Caco-2 (cell line): Measurements from ENCODE around the gene GLCCI1. TPM values are rescaled to one million over a fixed set of nuclear protein-coding genes. Genes with fewer than 3 reads are reported as not detected.

ENCODE experiments used
- BruUV-seq: library from RNA; stranded (reverse); fragments of 400-500 nt; replicated peaks from 2 replicates; lab custom pipeline; 2021; lab: Mats Ljungman, UMichigan
- CTCF ChIA-PET: fragments of 300-600 bp; sonication (Branson Sonifier 250); formaldehyde crosslinking; loops from one replicate; lab custom pipeline; 2022; ENCODE audit warnings: antibody characterized with exemption; lab: Charles Lee
- POLR2A ChIA-PET: fragments of 300-600 bp; sonication (Branson Sonifier 250); formaldehyde crosslinking; loops from one replicate; lab custom pipeline; 2022; ENCODE audit warnings: antibody characterized with exemption; lab: Charles Lee
- DNase-seq, 2 experiments: peaks; one replicate each; pipeline versions ENCODE4 v3.0.0 to v3.0.0-alpha.2; 2020 to 2022
- H3K27me3 ChIP-seq: replicated peaks from 2 replicates; pipeline ENCODE4 v1.6.0; 2011; ENCODE audit warnings: low read length; ENCODE audit not compliant: control insufficient read depth, insufficient read depth
- H3K36me3 ChIP-seq: 2 replicates; pipeline ENCODE4 v1.5.1; 2011; ENCODE audit warnings: low read length; ENCODE audit not compliant: control insufficient read depth, insufficient read depth
- H3K4me1 ChIP-seq: fragments of 250-450 bp; sonication (Bioruptor Pico); 2 replicates; pipeline ENCODE4 v1.5.1; 2020; ENCODE audit warnings: mild to moderate bottlenecking
- H3K4me3 ChIP-seq: 2 replicates; pipeline ENCODE4 v1.5.1; 2011; ENCODE audit warnings: low read depth, mild to moderate bottlenecking, control low read depth, low read length
- H3K9me3 ChIP-seq: fragments of 250-450 bp; sonication (Bioruptor Pico); 2 replicates; pipeline ENCODE4 v1.5.1; 2020; ENCODE audit warnings: mild to moderate bottlenecking, moderate library complexity
- H3K27ac Mint-ChIP-seq: one replicate; pipeline ENCODE4 v1.8.0; 2022; ENCODE audit warnings: mixed read lengths; ENCODE audit not compliant: unreplicated experiment
- H3K27me3 Mint-ChIP-seq: one replicate; pipeline ENCODE4 v1.8.0; 2022; ENCODE audit warnings: mixed read lengths; ENCODE audit not compliant: insufficient read depth, unreplicated experiment
- H3K36me3 Mint-ChIP-seq: one replicate; pipeline ENCODE4 v1.8.0; 2022; ENCODE audit warnings: mild to moderate bottlenecking, mixed read lengths; ENCODE audit not compliant: insufficient read depth, unreplicated experiment
- H3K4me1 Mint-ChIP-seq: one replicate; pipeline ENCODE4 v1.8.0; 2022; ENCODE audit warnings: low read depth, mixed read lengths; ENCODE audit not compliant: unreplicated experiment
- H3K4me3 Mint-ChIP-seq: one replicate; pipeline ENCODE4 v1.8.0; 2022; ENCODE audit warnings: mild to moderate bottlenecking, moderate library complexity, mixed read lengths; ENCODE audit not compliant: unreplicated experiment
- H3K9me3 Mint-ChIP-seq: one replicate; pipeline ENCODE4 v1.8.0; 2022; ENCODE audit warnings: mixed read lengths; ENCODE audit not compliant: unreplicated experiment
- CTCF ChIP-seq, 2 experiments: fragments of 200-600 bp in 1 of 2; IDR thresholded peaks; 1 replicate in 1 of 2; 2 replicates in 1 of 2; pipeline versions ENCODE4 v1.5.1 to v1.8.0; 2011 to 2022; ENCODE audit warnings: antibody characterized with exemption in 1 of 2, control low read depth in 1 of 2, inconsistent platforms in 1 of 2, low read depth in 1 of 2, low read length in 1 of 2, mild to moderate bottlenecking in 1 of 2, moderate library complexity in 1 of 2; ENCODE audit not compliant: insufficient read depth in 1 of 2, severe bottlenecking in 1 of 2, unreplicated experiment in 1 of 2
- intact Hi-C: fragments of 100-400 bp; cut with micrococcal nuclease; formaldehyde crosslinking; loops from one replicate; pipeline ENCODE4 v1.10.0; 2022; ENCODE audit not compliant: unreplicated experiment
- total RNA-seq: library from RNA; stranded (reverse); gene quantifications from 2 replicates; pipeline ENCODE4 v1.2.3, GENCODE V29; 2022

Gene GLCCI1
- total RNA-seq, 1 experiment from 2014 or later: 18.8 TPM

- Histone ChIP-seq H3K4me1 (no peaks in the 10 kb centered on the region), H3K4me3 (no peak overlapping the region), H3K27me3 (no peaks in the 10 kb centered on the region), H3K36me3 (no peaks in the 10 kb centered on the region), H3K9me3 (no peaks in the 10 kb centered on the region)
- no peaks in the 10 kb centered on the region for H3K27me3 Mint-ChIP-seq
- intact Hi-C loops: no loop called here
- ChIA-PET POLR2A (no interaction called here), CTCF (no interaction called here)
- H3K27ac Mint-ChIP-seq: no peak overlapping the region
- peaks cover under 1% of the 10 kb centered on the region for H3K9me3 Mint-ChIP-seq
- H3K4me1 Mint-ChIP-seq: no peaks in the 10 kb centered on the region
- no peaks in the 10 kb centered on the region for H3K36me3 Mint-ChIP-seq
- no peak overlapping the region for H3K4me3 Mint-ChIP-seq
- TF ChIP-seq CTCF (IDR thresholded peaks at IDR 0.05; ENCODE audit: insufficient read depth in 1 of 2, low read depth in 1 of 2, low read length in 1 of 2, severe bottlenecking in 1 of 2, unreplicated experiment in 1 of 2): no peak
- no peak for DNase-seq
- no TSS peak for BruUV-seq
Observed at GRCh38 chr7:8103282-8103681, 134.7 kb downstream of the GLCCI1 start.

- intact Hi-C loops: no loop called here
- H3K27me3 Mint-ChIP-seq: no peaks in the 10 kb centered on the region
- ChIA-PET CTCF (no interaction called here), POLR2A (no interaction called here)
- no peaks in the 10 kb centered on the region for H3K9me3 Mint-ChIP-seq
- no peaks in the 10 kb centered on the region for H3K36me3 Mint-ChIP-seq
- no TSS peak for BruUV-seq
- H3K9me3 ChIP-seq: no peaks in the 10 kb centered on the region
- no peak for DNase-seq
- H3K27me3 ChIP-seq: no peaks in the 10 kb centered on the region
- H3K4me3 Mint-ChIP-seq: no peak overlapping the region
- H3K27ac Mint-ChIP-seq: no peak overlapping the region
- H3K4me3 ChIP-seq: no peak overlapping the region
- no peaks in the 10 kb centered on the region for H3K36me3 ChIP-seq
- no peak for TF ChIP-seq CTCF (IDR thresholded peaks at IDR 0.05; ENCODE audit: insufficient read depth in 1 of 2, low read depth in 1 of 2, low read length in 1 of 2, severe bottlenecking in 1 of 2, unreplicated experiment in 1 of 2)
- H3K4me1 ChIP-seq: no peaks in the 10 kb centered on the region
- no peaks in the 10 kb centered on the region for H3K4me1 Mint-ChIP-seq
Observed at GRCh38 chr7:8105449-8106095, 137.0 kb downstream of the GLCCI1 start.

- BruUV-seq: no TSS peak
- H3K4me1 ChIP-seq: no peaks in the 10 kb centered on the region
- no peak overlapping the region for H3K4me3 Mint-ChIP-seq
- no peaks in the 10 kb centered on the region for H3K36me3 ChIP-seq
- intact Hi-C loops: no loop called here
- H3K27ac Mint-ChIP-seq: no peak overlapping the region
- CTCF ChIA-PET: no interaction called here
- DNase-seq: no peak
- H3K4me1 Mint-ChIP-seq: no peaks in the 10 kb centered on the region
- POLR2A ChIA-PET: no interaction called here
- H3K36me3 Mint-ChIP-seq: peaks cover 6% of the 10 kb centered on the region
- H3K4me3 ChIP-seq: no peak overlapping the region
- TF ChIP-seq CTCF (IDR thresholded peaks at IDR 0.05; ENCODE audit: insufficient read depth in 1 of 2, low read depth in 1 of 2, low read length in 1 of 2, severe bottlenecking in 1 of 2, unreplicated experiment in 1 of 2): no peak
- no peaks in the 10 kb centered on the region for H3K27me3 ChIP-seq
- H3K27me3 Mint-ChIP-seq: no peaks in the 10 kb centered on the region
- no peaks in the 10 kb centered on the region for H3K9me3 Mint-ChIP-seq
- H3K9me3 ChIP-seq: no peaks in the 10 kb centered on the region
Observed at GRCh38 chr7:8109196-8110022, 140.8 kb downstream of the GLCCI1 start.
